SIG-M5 (cell line): ENCODE results near the gene CSF3.

ENCODE experiments used
- DNase-seq: peaks from one replicate; lab custom pipeline; 2025; lab: John Stamatoyannopoulos, UW

Gene CSF3

DNA sequence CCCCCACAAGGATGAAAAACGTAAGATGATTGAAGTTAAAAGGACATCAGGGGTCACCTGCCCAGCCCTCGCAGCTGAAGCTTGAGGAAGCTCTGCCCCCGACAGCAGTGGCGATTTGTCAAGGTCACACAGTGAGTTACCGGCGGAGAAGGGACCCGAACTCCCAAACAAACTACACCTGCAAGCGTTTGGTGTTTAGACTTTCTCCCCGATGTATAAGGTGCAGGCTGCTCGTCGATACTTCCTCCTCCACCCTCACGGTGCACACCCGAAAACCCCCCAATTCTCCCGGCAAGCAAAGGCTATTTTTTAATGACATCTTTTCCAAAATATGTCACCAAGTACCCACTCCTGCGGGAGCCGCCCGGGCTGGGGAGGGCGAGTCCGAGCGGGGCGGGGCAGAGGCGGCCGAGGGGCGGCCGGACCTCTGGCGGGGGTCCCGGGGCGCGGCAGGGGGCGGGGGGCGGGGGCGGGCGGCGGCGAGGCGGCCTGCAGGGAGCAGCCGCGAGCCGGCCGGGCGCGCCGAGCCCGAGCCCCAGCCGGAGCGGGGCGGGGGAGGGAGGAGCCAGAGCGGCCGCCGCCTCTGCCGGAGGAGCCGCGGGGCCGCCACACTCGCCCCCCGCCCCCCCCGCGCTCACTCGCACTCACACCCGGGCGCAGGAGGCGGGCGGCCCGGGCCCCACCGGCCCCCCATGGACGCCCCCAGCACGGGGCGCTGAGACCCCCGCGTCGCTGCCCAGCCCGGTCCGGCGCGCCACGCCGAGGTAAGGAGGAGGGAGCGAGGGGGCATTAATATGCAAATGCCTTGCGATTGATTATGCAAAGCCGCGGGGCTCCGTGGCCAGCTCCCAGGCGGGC lies 47.3 kb downstream of the CSF3 start, which contains the start of gene THRA:
Gene THRA (plus strand): TSS at position 637 of the 858 bp plus-strand sequence. CDS start 11,524 bp downstream, outside the sequence.
- no peak for DNase-seq

DNA sequence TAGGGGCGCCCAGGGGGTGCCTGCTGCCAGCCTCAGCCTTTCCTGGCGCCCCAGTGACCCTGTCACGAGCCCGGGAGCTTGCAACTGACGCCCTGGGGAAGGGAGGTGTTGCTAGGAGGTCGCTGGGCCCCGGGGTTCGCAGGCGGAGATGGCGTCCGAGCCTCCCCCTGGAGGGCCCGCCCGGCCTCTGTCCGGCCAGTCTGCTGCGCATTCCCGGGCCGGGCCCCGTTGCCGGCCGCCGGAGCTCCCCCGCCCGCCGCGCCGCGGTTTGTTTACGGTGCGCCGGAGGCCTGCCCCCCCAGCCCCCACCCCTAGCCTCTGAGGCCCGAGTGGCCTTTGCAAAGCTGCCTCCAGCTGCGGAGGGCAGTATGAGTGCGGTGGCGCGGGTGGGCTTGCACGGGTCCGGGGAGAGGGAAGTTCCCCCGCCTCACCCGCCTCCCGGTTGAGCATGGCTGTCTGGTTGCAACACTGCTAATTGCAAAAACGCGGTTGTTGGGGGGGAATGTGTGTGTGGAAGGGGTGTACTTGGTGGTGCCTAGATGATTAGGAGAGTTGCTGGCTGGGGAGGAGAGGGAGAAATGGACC lies 48.0 kb downstream of the CSF3 start:
- peak; percentile 26 for DNase-seq

- DNase-seq: no peak
Observed at GRCh38 chr17:40063901-40064531, 48.8 kb downstream of the CSF3 start.

GRCh38 chr17:40064971-40065768 lies 49.9 kb downstream of the CSF3 start:
- DNase-seq: no peak

- no peak for DNase-seq
Observed at GRCh38 chr17:40065769-40066510, 50.7 kb downstream of the CSF3 start.
